ENCODE measurements around the gene PRKAR1A. TPM values are rescaled to one million over a fixed set of nuclear protein-coding genes. Genes with fewer than 3 reads are reported as not detected.

Gene PRKAR1A
- total RNA-seq, 1 experiment from 2014 or later, result 158 TPM

DNA sequence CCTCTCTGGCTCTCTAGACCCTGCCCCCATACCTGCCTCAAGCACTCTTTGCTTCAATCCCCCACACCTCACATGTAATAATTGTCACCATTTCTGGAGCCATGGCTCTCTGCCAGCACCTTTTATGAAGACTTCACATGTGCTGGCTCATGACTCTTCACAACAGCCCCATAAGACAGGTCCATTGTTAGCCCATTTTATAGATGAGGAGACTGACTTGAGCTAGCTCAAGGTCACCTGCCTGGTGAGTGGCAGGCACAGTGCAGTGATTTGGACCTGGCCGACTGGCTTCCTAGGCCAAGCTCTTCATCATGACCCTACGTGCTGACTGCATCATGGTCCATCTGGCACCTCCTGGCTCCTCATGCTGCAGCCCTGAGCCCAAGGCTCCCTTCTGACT is 63.9 kb downstream of the PRKAR1A start (continued):
- TF ChIP-seq, protein P1, sequence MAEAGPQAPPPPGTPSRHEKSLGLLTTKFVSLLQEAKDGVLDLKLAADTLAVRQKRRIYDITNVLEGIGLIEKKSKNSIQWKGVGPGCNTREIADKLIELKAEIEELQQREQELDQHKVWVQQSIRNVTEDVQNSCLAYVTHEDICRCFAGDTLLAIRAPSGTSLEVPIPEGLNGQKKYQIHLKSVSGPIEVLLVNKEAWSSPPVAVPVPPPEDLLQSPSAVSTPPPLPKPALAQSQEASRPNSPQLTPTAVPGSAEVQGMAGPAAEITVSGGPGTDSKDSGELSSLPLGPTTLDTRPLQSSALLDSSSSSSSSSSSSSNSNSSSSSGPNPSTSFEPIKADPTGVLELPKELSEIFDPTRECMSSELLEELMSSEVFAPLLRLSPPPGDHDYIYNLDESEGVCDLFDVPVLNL (CRISPR knock-in tag; IDR thresholded peaks at IDR 0.05; ENCODE audit: borderline replicate concordance, low read depth), result no peak
- TF ChIP-seq HMGA2 (CRISPR knock-in tag; IDR thresholded peaks at IDR 0.05), result no peak
- TF ChIP-seq OVOL2 (CRISPR knock-in tag; IDR thresholded peaks at IDR 0.05; ENCODE audit: borderline replicate concordance), result no peak
- TF ChIP-seq ZNF317 (CRISPR knock-in tag; IDR thresholded peaks at IDR 0.05; ENCODE audit: borderline replicate concordance, low read depth), result no peak
- no peak for TF ChIP-seq ATF1 (CRISPR knock-in tag; IDR thresholded peaks at IDR 0.05)
- TF ChIP-seq IRF2 (CRISPR knock-in tag; IDR thresholded peaks at IDR 0.05; ENCODE audit: borderline replicate concordance, low read depth), result no peak

DNA sequence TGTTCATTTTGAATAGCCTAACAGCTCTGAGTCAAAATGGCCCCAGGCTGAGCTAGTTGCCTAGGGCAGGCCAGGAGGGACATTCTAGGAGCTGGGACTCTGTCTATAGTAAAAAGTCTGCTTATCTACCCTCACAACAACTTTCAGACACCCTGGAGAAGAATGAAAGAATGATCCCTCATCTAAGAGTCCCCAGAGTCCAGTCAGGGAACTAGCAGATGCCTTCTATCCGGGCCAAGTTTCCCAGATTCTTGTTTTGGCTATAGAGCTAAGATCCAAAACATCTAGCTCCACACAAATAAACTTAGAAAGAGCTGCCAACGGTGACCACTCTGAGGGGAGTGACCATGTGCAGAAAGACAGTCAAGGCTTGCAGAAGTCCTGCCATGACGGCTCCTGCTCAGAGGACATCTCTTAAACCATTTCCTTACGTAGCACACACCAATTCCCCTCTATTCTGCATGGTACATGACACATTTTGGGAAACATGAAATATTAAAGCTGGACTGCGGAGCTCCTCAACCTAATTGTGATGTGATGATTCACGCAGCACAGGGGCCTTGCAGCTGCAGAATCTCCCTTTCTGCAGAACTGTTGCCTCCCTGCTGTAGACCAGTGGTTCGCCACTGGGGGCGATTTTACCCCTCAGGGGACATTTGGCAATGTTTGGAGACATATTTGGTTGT is 64.7 kb downstream of the PRKAR1A start:
- TF ChIP-seq, protein P2, sequence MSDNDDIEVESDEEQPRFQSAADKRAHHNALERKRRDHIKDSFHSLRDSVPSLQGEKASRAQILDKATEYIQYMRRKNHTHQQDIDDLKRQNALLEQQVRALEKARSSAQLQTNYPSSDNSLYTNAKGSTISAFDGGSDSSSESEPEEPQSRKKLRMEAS (CRISPR knock-in tag; IDR thresholded peaks at IDR 0.05), result no peak
- no peak for TF ChIP-seq IRF2 (CRISPR knock-in tag; IDR thresholded peaks at IDR 0.05; ENCODE audit: borderline replicate concordance, low read depth)
- TF ChIP-seq, protein P3, sequence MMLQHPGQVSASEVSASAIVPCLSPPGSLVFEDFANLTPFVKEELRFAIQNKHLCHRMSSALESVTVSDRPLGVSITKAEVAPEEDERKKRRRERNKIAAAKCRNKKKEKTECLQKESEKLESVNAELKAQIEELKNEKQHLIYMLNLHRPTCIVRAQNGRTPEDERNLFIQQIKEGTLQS (CRISPR knock-in tag; conservative IDR thresholded peaks at IDR 0.05), result no peak
- TF ChIP-seq ZNF416 (CRISPR knock-in tag; IDR thresholded peaks at IDR 0.05), result no peak
- TF ChIP-seq, protein P4, sequence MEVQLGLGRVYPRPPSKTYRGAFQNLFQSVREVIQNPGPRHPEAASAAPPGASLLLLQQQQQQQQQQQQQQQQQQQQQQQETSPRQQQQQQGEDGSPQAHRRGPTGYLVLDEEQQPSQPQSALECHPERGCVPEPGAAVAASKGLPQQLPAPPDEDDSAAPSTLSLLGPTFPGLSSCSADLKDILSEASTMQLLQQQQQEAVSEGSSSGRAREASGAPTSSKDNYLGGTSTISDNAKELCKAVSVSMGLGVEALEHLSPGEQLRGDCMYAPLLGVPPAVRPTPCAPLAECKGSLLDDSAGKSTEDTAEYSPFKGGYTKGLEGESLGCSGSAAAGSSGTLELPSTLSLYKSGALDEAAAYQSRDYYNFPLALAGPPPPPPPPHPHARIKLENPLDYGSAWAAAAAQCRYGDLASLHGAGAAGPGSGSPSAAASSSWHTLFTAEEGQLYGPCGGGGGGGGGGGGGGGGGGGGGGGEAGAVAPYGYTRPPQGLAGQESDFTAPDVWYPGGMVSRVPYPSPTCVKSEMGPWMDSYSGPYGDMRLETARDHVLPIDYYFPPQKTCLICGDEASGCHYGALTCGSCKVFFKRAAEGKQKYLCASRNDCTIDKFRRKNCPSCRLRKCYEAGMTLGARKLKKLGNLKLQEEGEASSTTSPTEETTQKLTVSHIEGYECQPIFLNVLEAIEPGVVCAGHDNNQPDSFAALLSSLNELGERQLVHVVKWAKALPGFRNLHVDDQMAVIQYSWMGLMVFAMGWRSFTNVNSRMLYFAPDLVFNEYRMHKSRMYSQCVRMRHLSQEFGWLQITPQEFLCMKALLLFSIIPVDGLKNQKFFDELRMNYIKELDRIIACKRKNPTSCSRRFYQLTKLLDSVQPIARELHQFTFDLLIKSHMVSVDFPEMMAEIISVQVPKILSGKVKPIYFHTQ (CRISPR knock-in tag; IDR thresholded peaks at IDR 0.05), result no peak
- TF ChIP-seq GABPB1 (CRISPR knock-in tag; IDR thresholded peaks at IDR 0.05), result no peak
- no peak for TF ChIP-seq NFE2L1 (CRISPR knock-in tag; IDR thresholded peaks at IDR 0.05)
- H3K36me3 Mint-ChIP-seq, result no peaks in the 10 kb centered on the region
- peak; percentile 57 for ATAC-seq
- H3K9me3 Mint-ChIP-seq, result peaks cover 4% of the 10 kb centered on the region; the same call in 1 of the 2 replicates
- ChIA-PET CTCF (interaction anchor here (1.2 to 1.4 kb wide), 2 partner anchors 23 to 37 kb away, joined by 3 to 8 read pairs; partner anchors contain the start of gene FAM20A), POLR2A (no interaction called here)
- DNase-seq (ENCODE audit: low spot score), result no peak
- no peak overlapping the region for H3K4me3 Mint-ChIP-seq
- H3K4me1 Mint-ChIP-seq, result 0 out of 2 replicates have a peak, but pooled peaks cover 2% of the 10 kb centered on the region
- H3K27me3 Mint-ChIP-seq (ENCODE audit: low read depth), result no peaks in the 10 kb centered on the region; the same call in 1 of the 2 replicates
- H3K27ac Mint-ChIP-seq, result no peak overlapping the region

DNA sequence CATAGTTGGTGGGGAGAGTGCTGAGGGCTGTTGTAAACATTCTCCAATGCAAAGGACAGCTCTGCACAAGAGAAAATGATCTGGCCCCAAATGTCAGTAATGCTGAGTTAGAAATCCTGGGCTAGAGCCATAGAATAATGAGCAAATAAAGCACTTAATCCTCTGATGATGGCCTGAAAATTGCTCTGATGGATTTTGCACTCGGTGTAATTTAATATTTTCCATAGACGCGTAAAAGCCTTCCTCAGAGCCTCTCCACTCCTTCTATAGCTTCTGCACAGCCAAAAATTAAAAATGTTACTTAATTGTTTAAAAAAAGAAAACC is 65.2 kb downstream of the PRKAR1A start:
- H3K27ac Mint-ChIP-seq, result no peak overlapping the region
- H3K9me3 Mint-ChIP-seq, result peaks cover 4% of the 10 kb centered on the region; the same call in 1 of the 2 replicates
- no peak for DNase-seq (ENCODE audit: low spot score)
- TF ChIP-seq SOX15 (CRISPR knock-in tag; IDR thresholded peaks at IDR 0.05) (no peak), MYBL2 (CRISPR knock-in tag; IDR thresholded peaks at IDR 0.05) (no peak), CREB1 (CRISPR knock-in tag; IDR thresholded peaks at IDR 0.05) (no peak), RORB (CRISPR knock-in tag; IDR thresholded peaks at IDR 0.05) (no peak), ZNF423 (CRISPR knock-in tag; IDR thresholded peaks at IDR 0.05) (no peak)
- TF ChIP-seq, protein P5, sequence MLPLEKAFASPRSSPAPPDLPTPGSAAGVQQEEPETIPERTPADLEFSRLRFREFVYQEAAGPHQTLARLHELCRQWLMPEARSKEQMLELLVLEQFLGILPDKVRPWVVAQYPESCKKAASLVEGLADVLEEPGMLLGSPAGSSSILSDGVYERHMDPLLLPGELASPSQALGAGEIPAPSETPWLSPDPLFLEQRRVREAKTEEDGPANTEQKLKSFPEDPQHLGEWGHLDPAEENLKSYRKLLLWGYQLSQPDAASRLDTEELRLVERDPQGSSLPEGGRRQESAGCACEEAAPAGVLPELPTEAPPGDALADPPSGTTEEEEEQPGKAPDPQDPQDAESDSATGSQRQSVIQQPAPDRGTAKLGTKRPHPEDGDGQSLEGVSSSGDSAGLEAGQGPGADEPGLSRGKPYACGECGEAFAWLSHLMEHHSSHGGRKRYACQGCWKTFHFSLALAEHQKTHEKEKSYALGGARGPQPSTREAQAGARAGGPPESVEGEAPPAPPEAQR (CRISPR knock-in tag; IDR thresholded peaks at IDR 0.05), result no peak
- TF ChIP-seq, protein P6, sequence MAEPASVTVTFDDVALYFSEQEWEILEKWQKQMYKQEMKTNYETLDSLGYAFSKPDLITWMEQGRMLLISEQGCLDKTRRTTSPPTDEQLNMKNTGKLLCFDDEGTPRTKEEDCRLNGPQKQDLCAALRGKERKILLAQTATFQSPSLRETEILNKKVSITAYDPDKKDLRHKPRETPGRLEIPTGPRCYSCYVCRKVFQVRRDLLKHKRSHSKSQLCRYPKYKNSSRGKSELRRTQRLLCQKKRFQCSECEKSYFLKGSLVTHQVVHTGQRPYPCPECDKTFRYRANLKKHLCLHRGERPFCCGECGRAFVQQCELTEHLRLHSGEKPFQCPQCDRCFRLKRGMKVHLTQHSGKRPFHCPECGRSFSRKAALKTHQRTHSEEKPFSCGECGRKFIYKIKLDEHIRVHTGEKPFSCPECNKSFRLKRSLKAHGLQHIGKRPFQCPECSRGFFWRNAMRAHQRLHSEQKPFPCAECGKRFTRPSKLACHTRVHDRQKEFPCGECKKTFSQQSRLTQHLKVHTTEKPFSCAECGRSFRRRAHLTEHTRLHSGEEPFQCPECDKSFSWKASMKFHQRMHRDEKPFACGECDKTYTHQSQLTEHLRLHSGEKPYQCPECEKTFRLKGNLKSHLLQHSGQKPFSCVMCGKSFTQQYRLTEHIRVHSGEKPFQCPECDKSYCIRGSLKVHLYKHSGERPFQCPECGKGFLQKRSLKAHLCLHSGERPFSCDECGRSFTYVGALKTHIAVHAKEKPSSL (CRISPR knock-in tag; conservative IDR thresholded peaks at IDR 0.05), result no peak
- TF ChIP-seq, protein P1 (CRISPR knock-in tag; IDR thresholded peaks at IDR 0.05; ENCODE audit: borderline replicate concordance, low read depth), result no peak
- TF ChIP-seq, protein P7, sequence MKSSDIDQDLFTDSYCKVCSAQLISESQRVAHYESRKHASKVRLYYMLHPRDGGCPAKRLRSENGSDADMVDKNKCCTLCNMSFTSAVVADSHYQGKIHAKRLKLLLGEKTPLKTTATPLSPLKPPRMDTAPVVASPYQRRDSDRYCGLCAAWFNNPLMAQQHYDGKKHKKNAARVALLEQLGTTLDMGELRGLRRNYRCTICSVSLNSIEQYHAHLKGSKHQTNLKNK (CRISPR knock-in tag; IDR thresholded peaks at IDR 0.05), result no peak
- TF ChIP-seq, protein P8, sequence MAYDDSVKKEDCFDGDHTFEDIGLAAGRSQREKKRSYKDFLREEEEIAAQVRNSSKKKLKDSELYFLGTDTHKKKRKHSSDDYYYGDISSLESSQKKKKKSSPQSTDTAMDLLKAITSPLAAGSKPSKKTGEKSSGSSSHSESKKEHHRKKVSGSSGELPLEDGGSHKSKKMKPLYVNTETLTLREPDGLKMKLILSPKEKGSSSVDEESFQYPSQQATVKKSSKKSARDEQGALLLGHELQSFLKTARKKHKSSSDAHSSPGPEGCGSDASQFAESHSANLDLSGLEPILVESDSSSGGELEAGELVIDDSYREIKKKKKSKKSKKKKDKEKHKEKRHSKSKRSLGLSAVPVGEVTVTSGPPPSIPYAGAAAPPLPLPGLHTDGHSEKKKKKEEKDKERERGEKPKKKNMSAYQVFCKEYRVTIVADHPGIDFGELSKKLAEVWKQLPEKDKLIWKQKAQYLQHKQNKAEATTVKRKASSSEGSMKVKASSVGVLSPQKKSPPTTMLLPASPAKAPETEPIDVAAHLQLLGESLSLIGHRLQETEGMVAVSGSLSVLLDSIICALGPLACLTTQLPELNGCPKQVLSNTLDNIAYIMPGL (CRISPR knock-in tag; IDR thresholded peaks at IDR 0.05), result no peak

More for the DNA sequence above, 65.2 kb downstream of the PRKAR1A start:
- 0 out of 2 replicates have a peak, but pooled peaks cover 2% of the 10 kb centered on the region for H3K4me1 Mint-ChIP-seq
- H3K4me3 Mint-ChIP-seq, result no peak overlapping the region
- no peaks in the 10 kb centered on the region for H3K36me3 Mint-ChIP-seq
- ChIA-PET POLR2A (no interaction called here), CTCF (interaction anchor here (1.2 kb wide), 1 partner anchor 37 kb away, joined by 3 read pairs; no protein-coding TSS in a partner anchor)
- no peaks in the 10 kb centered on the region; the same call in 1 of the 2 replicates for H3K27me3 Mint-ChIP-seq (ENCODE audit: low read depth)
- no peak for ATAC-seq

Data from WTC11 (cell line).